ENCODE results near the gene TMEM204. TPM values are rescaled to one million over a fixed set of nuclear protein-coding genes. Genes with fewer than 3 reads are reported as not detected.
A peak's percentile ranks its signal among the peaks of the same experiment; 100 is the strongest.

TMEM204 gene
- polyA plus RNA-seq, 1 experiment: 6.2 TPM

DNA sequence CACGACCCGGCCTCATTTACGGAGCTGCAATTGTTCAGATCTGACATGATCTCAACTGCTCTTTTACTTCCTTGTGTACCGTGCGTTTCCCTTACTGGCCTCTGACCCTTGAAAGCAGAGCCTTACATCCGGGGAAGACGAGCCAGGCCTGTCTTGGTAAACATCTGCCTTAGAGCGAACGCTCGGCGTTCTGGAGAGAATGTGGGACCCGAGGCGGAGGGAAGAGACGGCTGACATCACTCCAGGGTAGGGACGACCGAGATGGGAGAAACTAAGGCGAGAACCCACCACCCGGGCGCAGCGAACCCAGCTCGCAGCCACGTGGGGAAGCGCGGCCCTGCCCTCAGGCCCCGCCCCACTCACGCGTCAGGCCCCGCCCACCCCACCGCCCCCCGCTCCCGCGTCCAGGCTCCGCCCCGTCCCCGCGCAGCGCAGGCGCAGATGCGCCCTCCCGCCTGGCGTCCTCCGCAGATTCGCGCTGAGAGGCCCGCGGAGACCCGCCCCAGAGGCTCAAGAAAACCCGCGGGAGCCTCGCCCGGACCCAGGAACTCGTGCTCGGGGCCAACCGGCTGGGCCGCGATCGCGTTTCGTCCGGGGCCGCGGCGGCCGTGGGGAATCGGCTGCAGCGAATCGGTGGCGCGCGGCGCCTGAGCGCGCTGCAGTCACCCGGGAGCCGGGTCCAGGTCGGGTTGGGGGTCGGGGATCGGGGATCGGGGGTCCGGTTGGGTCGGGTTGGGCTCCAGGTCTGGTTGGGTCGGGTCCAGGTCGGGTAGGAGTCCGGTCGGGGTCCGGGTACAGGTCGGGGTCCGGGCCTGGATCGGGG lies 40.3 kb upstream of the TMEM204 start, which contains the start of gene TELO2:
TSS of gene TELO2 (plus strand) at position 438 of the 823 bp plus-strand sequence. CDS start 922 bp downstream, outside the sequence.
- CTCF ChIA-PET: interaction anchor here (1.3 kb wide), 1 partner anchor 22 kb away, joined by 6 read pairs; no protein-coding TSS in a partner anchor
- no peaks in the 10 kb centered on the region for H3K27me3 ChIP-seq (ENCODE audit: control insufficient read depth, insufficient read depth, low read length)
- H3K4me3 ChIP-seq (ENCODE audit: low read depth, low read length): peak within 1 kb of the TSS; percentile 75
- no peaks in the 10 kb centered on the region; the same call in 1 of the 2 replicates for H3K9me3 ChIP-seq (ENCODE audit: control insufficient read depth, insufficient read depth, low read length)
- TF ChIP-seq, protein P1, sequence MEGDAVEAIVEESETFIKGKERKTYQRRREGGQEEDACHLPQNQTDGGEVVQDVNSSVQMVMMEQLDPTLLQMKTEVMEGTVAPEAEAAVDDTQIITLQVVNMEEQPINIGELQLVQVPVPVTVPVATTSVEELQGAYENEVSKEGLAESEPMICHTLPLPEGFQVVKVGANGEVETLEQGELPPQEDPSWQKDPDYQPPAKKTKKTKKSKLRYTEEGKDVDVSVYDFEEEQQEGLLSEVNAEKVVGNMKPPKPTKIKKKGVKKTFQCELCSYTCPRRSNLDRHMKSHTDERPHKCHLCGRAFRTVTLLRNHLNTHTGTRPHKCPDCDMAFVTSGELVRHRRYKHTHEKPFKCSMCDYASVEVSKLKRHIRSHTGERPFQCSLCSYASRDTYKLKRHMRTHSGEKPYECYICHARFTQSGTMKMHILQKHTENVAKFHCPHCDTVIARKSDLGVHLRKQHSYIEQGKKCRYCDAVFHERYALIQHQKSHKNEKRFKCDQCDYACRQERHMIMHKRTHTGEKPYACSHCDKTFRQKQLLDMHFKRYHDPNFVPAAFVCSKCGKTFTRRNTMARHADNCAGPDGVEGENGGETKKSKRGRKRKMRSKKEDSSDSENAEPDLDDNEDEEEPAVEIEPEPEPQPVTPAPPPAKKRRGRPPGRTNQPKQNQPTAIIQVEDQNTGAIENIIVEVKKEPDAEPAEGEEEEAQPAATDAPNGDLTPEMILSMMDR (IDR thresholded peaks at IDR 0.05; ENCODE audit: low read depth, low read length): no peak
- POLR2A ChIA-PET: interaction anchor here (1.1 kb wide), 1 partner anchor 72 kb away, joined by 3 read pairs; no protein-coding TSS in a partner anchor
- DNase-seq (ENCODE audit: low read depth, low spot score): peak; percentile 42
- H3K27ac ChIP-seq (ENCODE audit: low read depth, low read length): peak within 1 kb of the TSS; percentile 47

DNA sequence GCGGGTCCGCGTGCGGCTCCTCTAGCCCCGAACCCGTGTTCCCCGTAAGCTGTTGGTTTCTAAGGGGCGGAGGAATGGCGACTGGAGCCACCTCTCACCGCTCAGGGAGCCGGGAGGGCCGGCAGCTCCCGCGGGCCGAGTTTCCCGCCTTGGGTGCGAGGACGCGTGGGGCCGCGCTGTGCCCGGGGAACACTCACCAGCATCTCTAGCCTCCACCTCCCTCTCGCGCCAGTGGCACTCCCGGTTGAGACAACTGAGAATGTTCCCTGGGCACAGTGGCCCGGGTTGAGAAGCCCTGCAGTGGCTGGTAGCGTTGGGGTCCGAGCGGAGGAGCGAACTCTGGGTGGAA lies 39.7 kb upstream of the TMEM204 start:
- DNase-seq (ENCODE audit: low read depth, low spot score): no peak
- Histone ChIP-seq H3K4me3 (ENCODE audit: low read depth, low read length) (peak overlapping the region; percentile 75), H3K27ac (ENCODE audit: low read depth, low read length) (no peak overlapping the region), H3K27me3 (ENCODE audit: control insufficient read depth, insufficient read depth, low read length) (no peaks in the 10 kb centered on the region), H3K9me3 (ENCODE audit: control insufficient read depth, insufficient read depth, low read length) (no peaks in the 10 kb centered on the region; the same call in 1 of the 2 replicates)
- CTCF ChIA-PET: interaction anchor here (1.3 kb wide), 1 partner anchor 22 kb away, joined by 6 read pairs; no protein-coding TSS in a partner anchor
- TF ChIP-seq, protein P1 (IDR thresholded peaks at IDR 0.05; ENCODE audit: low read depth, low read length): no peak
- POLR2A ChIA-PET: interaction anchor here (1.1 to 1.4 kb wide), 2 partner anchors 73 to 184 kb away, joined by 3 read pairs; partner anchors contain the start of gene JPT2

DNA sequence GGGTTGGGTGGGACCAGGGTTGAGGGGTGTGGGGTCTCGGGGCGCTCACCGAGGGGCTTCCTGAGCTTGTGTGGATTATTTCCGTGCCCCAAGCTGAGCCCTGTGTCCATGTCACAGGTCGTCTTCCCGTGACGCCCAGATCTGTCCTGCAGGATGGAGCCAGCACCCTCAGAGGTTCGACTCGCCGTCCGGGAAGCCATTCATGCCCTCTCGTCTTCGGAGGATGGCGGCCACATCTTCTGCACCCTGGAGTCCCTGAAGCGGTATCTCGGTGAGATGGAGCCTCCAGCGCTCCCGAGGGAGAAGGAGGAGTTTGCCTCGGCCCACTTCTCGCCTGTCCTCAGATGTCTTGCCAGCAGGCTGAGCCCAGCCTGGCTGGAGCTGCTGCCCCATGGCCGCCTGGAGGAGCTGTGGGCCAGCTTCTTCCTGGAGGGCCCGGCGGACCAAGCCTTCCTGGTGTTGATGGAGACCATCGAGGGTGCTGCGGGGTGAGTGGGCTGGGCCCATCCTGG lies 39.3 kb upstream of the TMEM204 start:
- ChIA-PET POLR2A (interaction anchor here (1.1 to 1.4 kb wide), 2 partner anchors 73 to 184 kb away, joined by 3 read pairs; partner anchors contain the start of gene JPT2), CTCF (interaction anchor here (1.3 kb wide), 1 partner anchor 21 kb away, joined by 6 read pairs; no protein-coding TSS in a partner anchor)
- Histone ChIP-seq H3K4me3 (ENCODE audit: low read depth, low read length) (peak overlapping the region; percentile 75), H3K27me3 (ENCODE audit: control insufficient read depth, insufficient read depth, low read length) (no peaks in the 10 kb centered on the region), H3K9me3 (ENCODE audit: control insufficient read depth, insufficient read depth, low read length) (no peaks in the 10 kb centered on the region; the same call in 1 of the 2 replicates), H3K27ac (ENCODE audit: low read depth, low read length) (peak overlapping the region; percentile 11)
- DNase-seq (ENCODE audit: low read depth, low spot score): peak; percentile 34
- TF ChIP-seq, protein P1 (IDR thresholded peaks at IDR 0.05; ENCODE audit: low read depth, low read length): peak; percentile 71

DNA sequence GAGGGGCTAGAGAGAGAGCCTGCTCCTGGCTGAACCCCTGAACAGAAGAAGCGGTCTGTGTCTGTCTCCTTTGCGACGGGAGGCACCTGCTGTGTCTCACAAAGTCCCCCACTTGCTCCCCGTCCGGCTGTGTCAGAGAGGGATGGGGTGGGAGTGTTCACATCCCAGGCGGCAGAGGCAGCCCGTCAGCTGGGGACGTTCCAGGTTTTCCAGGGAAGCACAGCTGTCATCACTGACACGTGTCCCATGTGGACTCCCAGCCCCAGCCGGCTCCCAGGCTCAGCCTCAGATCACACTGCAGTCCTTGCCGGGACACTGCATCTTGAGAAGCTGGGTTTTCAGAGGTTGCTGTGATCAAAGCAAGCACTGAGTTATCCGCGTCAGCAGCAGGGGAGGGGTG lies 38.8 kb upstream of the TMEM204 start:
- Histone ChIP-seq H3K27ac (ENCODE audit: low read depth, low read length) (peak overlapping the region; percentile 11), H3K9me3 (ENCODE audit: control insufficient read depth, insufficient read depth, low read length) (no peaks in the 10 kb centered on the region; the same call in 1 of the 2 replicates), H3K4me3 (ENCODE audit: low read depth, low read length) (peak overlapping the region; percentile 75), H3K27me3 (ENCODE audit: control insufficient read depth, insufficient read depth, low read length) (no peaks in the 10 kb centered on the region)
- ChIA-PET CTCF (no interaction called here), POLR2A (interaction anchor here (1.4 kb wide), 1 partner anchor 183 kb away, joined by 3 read pairs; the partner anchor contains the start of gene JPT2)
- TF ChIP-seq, protein P1 (IDR thresholded peaks at IDR 0.05; ENCODE audit: low read depth, low read length): no peak
- no peak for DNase-seq (ENCODE audit: low read depth, low spot score)

All from AG04450 (cell line).